Astrocyte (in vitro differentiated cells and primary cell): ENCODE results near the gene GATB. TPM values are rescaled to one million over a fixed set of nuclear protein-coding genes. Genes with fewer than 3 reads are reported as not detected.

ENCODE experiments used
- DNase-seq: peaks from one replicate; pipeline ENCODE4 v3.0.0-alpha.2; 2010; ENCODE audit warnings: low read depth
- FAIRE-seq: peaks from 2 replicates; lab custom pipeline; 2011; peaks lifted over from hg19 to GRCh38; lab: Jason Lieb, UNC
- H2AFZ ChIP-seq: 2 replicates; pipeline ENCODE4 v1.6.0; 2012; ENCODE audit warnings: low read depth, low read length, inconsistent platforms
- H3K27ac ChIP-seq: 2 replicates; pipeline ENCODE4 v1.5.1; 2011; ENCODE audit warnings: low read depth, low read length, inconsistent platforms
- H3K27me3 ChIP-seq: 2 replicates; pipeline ENCODE4 v1.6.0; 2011; ENCODE audit warnings: low read length, inconsistent platforms; ENCODE audit not compliant: insufficient read depth
- H3K36me3 ChIP-seq: 2 replicates; pipeline ENCODE4 v1.5.1; 2011; ENCODE audit warnings: low read length, inconsistent platforms; ENCODE audit not compliant: insufficient read depth
- H3K4me1 ChIP-seq: 2 replicates; pipeline ENCODE4 v1.5.1; 2011; ENCODE audit warnings: low read length, inconsistent platforms; ENCODE audit not compliant: insufficient read depth
- H3K4me2 ChIP-seq: 2 replicates; pipeline ENCODE4 v1.6.0; 2012; ENCODE audit warnings: low read length, inconsistent platforms
- H3K4me3 ChIP-seq: 2 replicates; pipeline ENCODE4 v1.5.1; 2011; ENCODE audit warnings: low read depth, mild to moderate bottlenecking, low read length, inconsistent platforms; ENCODE audit not compliant: insufficient read depth
- H3K79me2 ChIP-seq: 2 replicates; pipeline ENCODE4 v1.6.0; 2012; ENCODE audit warnings: mild to moderate bottlenecking, low read length, inconsistent platforms; ENCODE audit not compliant: insufficient read depth
- H3K9ac ChIP-seq: 2 replicates; pipeline ENCODE4 v1.6.0; 2012; ENCODE audit warnings: mild to moderate bottlenecking, low read length, inconsistent platforms
- H3K9me3 ChIP-seq: 2 replicates; pipeline ENCODE4 v1.5.1; 2012; ENCODE audit warnings: low read depth, mild to moderate bottlenecking, low read length, inconsistent platforms; ENCODE audit not compliant: insufficient read depth
- H4K20me1 ChIP-seq: 2 replicates; pipeline ENCODE4 v1.6.0; 2012; ENCODE audit warnings: low read length, inconsistent platforms; ENCODE audit not compliant: insufficient read depth
- H3K27ac Mint-ChIP-seq: one replicate; pipeline ENCODE4 v1.8.0; 2021; ENCODE audit warnings: mild to moderate bottlenecking, mixed read lengths; ENCODE audit not compliant: unreplicated experiment
- H3K27me3 Mint-ChIP-seq: one replicate; pipeline ENCODE4 v1.8.0; 2021; ENCODE audit warnings: low read depth, mixed read lengths; ENCODE audit not compliant: unreplicated experiment
- H3K36me3 Mint-ChIP-seq: one replicate; pipeline ENCODE4 v1.8.0; 2021; ENCODE audit warnings: low read depth, mixed read lengths; ENCODE audit not compliant: unreplicated experiment
- H3K4me1 Mint-ChIP-seq: one replicate; pipeline ENCODE4 v1.8.0; 2021; ENCODE audit warnings: low read depth, mixed read lengths; ENCODE audit not compliant: unreplicated experiment
- H3K4me3 Mint-ChIP-seq: one replicate; pipeline ENCODE4 v1.8.0; 2021; ENCODE audit warnings: mild to moderate bottlenecking, moderate library complexity, mixed read lengths; ENCODE audit not compliant: unreplicated experiment
- H3K9me3 Mint-ChIP-seq: one replicate; pipeline ENCODE4 v1.8.0; 2021; ENCODE audit warnings: mild to moderate bottlenecking, mixed read lengths; ENCODE audit not compliant: unreplicated experiment
- CTCF ChIP-seq: IDR thresholded peaks from 2 replicates; pipeline ENCODE4 v1.5.1; 2011; ENCODE audit warnings: low read depth, mild to moderate bottlenecking, inconsistent platforms, low read length, moderate library complexity; ENCODE audit not compliant: insufficient read depth
- EZH2 ChIP-seq: IDR thresholded peaks from 2 replicates; pipeline ENCODE4 v1.6.1; 2012; ENCODE audit warnings: mild to moderate bottlenecking, low read length, inconsistent platforms; ENCODE audit not compliant: insufficient read depth
- total RNA-seq: library from RNA; stranded (reverse); gene quantifications from 2 replicates; pipeline ENCODE4 v1.2.1, GENCODE V29; 2021

The GATB gene
- total RNA-seq, 1 donor from 2014 or later: 20.8 TPM

- H4K20me1 ChIP-seq: no peaks in the 10 kb centered on the region
- H3K27me3 ChIP-seq: no peaks in the 10 kb centered on the region
- Mint-ChIP-seq H3K4me1 (peaks cover 29% of the 10 kb centered on the region), H3K9me3 (no peaks in the 10 kb centered on the region), H3K36me3 (no peaks in the 10 kb centered on the region), H3K27me3 (no peaks in the 10 kb centered on the region), H3K27ac (no peak overlapping the region), H3K4me3 (no peak overlapping the region)
- H3K9me3 ChIP-seq: no peaks in the 10 kb centered on the region
- TF ChIP-seq CTCF: no peak
- no peak for TF ChIP-seq EZH2
- H3K4me3 ChIP-seq: no peak overlapping the region
- DNase-seq: no peak
- no peak overlapping the region for H3K9ac ChIP-seq
- H3K4me2 ChIP-seq: no peak overlapping the region
- H3K36me3 ChIP-seq: no peaks in the 10 kb centered on the region
- no peak for FAIRE-seq
- no peak overlapping the region for H2AFZ ChIP-seq
- H3K4me1 ChIP-seq: no peaks in the 10 kb centered on the region
- no peak overlapping the region for H3K27ac ChIP-seq
- H3K79me2 ChIP-seq: no peaks in the 10 kb centered on the region
Measured at GRCh38 chr4:151665022-151665784, 95.6 kb downstream of the GATB start.

DNA sequence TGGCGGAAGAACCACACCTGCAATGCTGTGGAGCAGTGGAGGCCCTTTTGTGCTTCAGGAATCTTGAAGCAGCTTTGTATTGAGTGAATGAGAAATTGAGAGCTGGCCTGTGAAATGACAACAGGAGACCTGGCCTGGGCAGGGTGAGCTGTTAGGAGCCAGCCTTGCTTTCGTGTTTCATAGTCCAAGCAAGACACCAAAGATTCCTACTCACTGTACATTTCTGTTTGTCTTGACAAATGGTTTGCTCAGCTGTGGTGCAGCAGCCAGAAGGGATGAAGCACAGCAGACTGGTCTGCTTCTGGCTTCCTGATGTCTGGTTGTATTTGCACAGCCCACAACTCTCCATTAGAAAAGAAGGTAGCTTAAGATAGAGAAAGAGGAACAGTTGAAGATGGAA lies 96.5 kb downstream of the GATB start:
- FAIRE-seq: no peak
- Histone ChIP-seq H3K36me3 (no peaks in the 10 kb centered on the region), H3K4me3 (no peak overlapping the region), H3K9ac (no peak overlapping the region), H3K27ac (no peak overlapping the region), H2AFZ (no peak overlapping the region), H3K79me2 (no peaks in the 10 kb centered on the region), H4K20me1 (no peaks in the 10 kb centered on the region), H3K4me2 (no peak overlapping the region), H3K27me3 (no peaks in the 10 kb centered on the region), H3K4me1 (peaks cover 4% of the 10 kb centered on the region), H3K9me3 (no peaks in the 10 kb centered on the region)
- Mint-ChIP-seq H3K4me3 (no peak overlapping the region), H3K9me3 (no peaks in the 10 kb centered on the region), H3K27ac (no peak overlapping the region), H3K36me3 (no peaks in the 10 kb centered on the region), H3K27me3 (no peaks in the 10 kb centered on the region), H3K4me1 (peaks cover 28% of the 10 kb centered on the region)
- TF ChIP-seq EZH2 (no peak), CTCF (no peak)
- DNase-seq: no peak

DNA sequence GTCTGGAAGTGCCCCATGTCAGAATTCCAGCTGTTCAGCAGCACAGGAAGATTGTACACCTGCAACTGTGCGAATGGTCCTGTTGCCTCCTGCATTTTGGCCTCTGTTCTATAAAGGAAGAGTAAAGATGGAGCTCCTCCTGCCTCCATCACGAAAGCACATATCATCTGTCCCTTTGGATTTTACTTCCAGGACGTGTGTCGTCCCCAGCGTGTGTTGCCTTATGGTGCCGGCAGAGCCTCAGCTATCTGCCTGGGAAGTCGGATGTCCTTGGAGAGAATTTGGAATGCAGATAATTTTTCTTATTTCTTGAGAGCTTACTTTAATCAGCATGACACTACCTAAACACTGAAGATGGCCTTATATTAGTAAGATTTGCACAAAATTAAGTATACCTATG lies 97.7 kb downstream of the GATB start:
- Histone ChIP-seq H4K20me1 (no peaks in the 10 kb centered on the region), H3K79me2 (no peaks in the 10 kb centered on the region), H3K4me2 (no peak overlapping the region), H2AFZ (no peak overlapping the region), H3K27ac (no peak overlapping the region), H3K4me1 (peaks cover 10% of the 10 kb centered on the region), H3K4me3 (no peak overlapping the region), H3K9ac (no peak overlapping the region), H3K9me3 (no peaks in the 10 kb centered on the region), H3K27me3 (no peaks in the 10 kb centered on the region), H3K36me3 (no peaks in the 10 kb centered on the region)
- Mint-ChIP-seq H3K36me3 (no peaks in the 10 kb centered on the region), H3K27ac (no peak overlapping the region), H3K4me3 (no peak overlapping the region), H3K4me1 (peaks cover 23% of the 10 kb centered on the region), H3K9me3 (no peaks in the 10 kb centered on the region), H3K27me3 (no peaks in the 10 kb centered on the region)
- no peak for DNase-seq
- TF ChIP-seq CTCF (no peak), EZH2 (no peak)
- no peak for FAIRE-seq
